Keratinocyte (primary cell): ENCODE results near the gene LY9.

ENCODE experiments used
- CTCF ChIP-seq, 3 experiments: IDR thresholded peaks in 1 of 3; conservative IDR thresholded peaks in 1 of 3; optimal IDR thresholded peaks in 1 of 3; 2 replicates in 2 of 3; 3 replicates in 1 of 3; pipeline versions ENCODE3 to v1.5.1; 2011; ENCODE audit warnings: low read length in 3 of 3, mild to moderate bottlenecking in 3 of 3, moderate library complexity in 2 of 3, control low read depth in 1 of 3, inconsistent platforms in 1 of 3; ENCODE audit not compliant: insufficient read depth in 2 of 3; ENCODE audit errors: extremely low read depth in 1 of 3
- EZH2 ChIP-seq: IDR thresholded peaks from one replicate; pipeline ENCODE4 v1.6.1; 2012; ENCODE audit warnings: inconsistent platforms, mild to moderate bottlenecking, low read length, moderate library complexity

- TF ChIP-seq CTCF (optimal IDR thresholded peaks at IDR 0.05 in 1 of 3, IDR thresholded peaks at IDR 0.05 in 1 of 3, conservative IDR thresholded peaks at IDR 0.05 in 1 of 3; ENCODE audit: extremely low read depth in 1 of 3, insufficient read depth in 2 of 3, low read length in 3 of 3) = no peak
- TF ChIP-seq EZH2 = no peak
Measured at GRCh38 chr1:160826546-160826945, 30.6 kb downstream of the LY9 start.
